HEK293 (cell line): ENCODE measurements around the gene ZNF768.
A peak's percentile ranks its signal among the peaks of the same experiment; 100 is the strongest.

Experiments used
- EGR2 ChIP-seq: fragments of 450-650 bp; formaldehyde crosslinking; IDR thresholded peaks from 2 replicates; pipeline ENCODE4 v1.5.1; 2016; ENCODE audit warnings: low read depth, missing biosample characterization, missing genetic modification characterization
- PRDM2 ChIP-seq: fragments of 450-650 bp; formaldehyde crosslinking; IDR thresholded peaks from 2 replicates; pipeline ENCODE4 v1.5.1; 2016; ENCODE audit warnings: missing biosample characterization, missing genetic modification characterization, borderline replicate concordance
- ZBTB26 ChIP-seq: fragments of 450-650 bp; formaldehyde crosslinking; optimal IDR thresholded peaks from 2 replicates; pipeline ENCODE3; 2016; ENCODE audit warnings: missing biosample characterization, mild to moderate bottlenecking, missing genetic modification characterization
- ZNF114 ChIP-seq: fragments of 450-650 bp; formaldehyde crosslinking; IDR thresholded peaks from 2 replicates; pipeline ENCODE4 v1.5.0; 2017; ENCODE audit warnings: missing biosample characterization, missing genetic modification characterization
- ZNF280C ChIP-seq: fragments of 450-650 bp; formaldehyde crosslinking; IDR thresholded peaks from 2 replicates; pipeline ENCODE4 v1.5.1; 2016; ENCODE audit warnings: missing biosample characterization, missing genetic modification characterization
- ZNF362 ChIP-seq: fragments of 450-650 bp; formaldehyde crosslinking; IDR thresholded peaks from 2 replicates; pipeline ENCODE4 v1.5.1; 2016; ENCODE audit warnings: missing biosample characterization, missing genetic modification characterization
- ZNF423 ChIP-seq: fragments of 450-650 bp; formaldehyde crosslinking; IDR thresholded peaks from 2 replicates; pipeline ENCODE4 v1.5.1; 2016; ENCODE audit warnings: missing biosample characterization, missing genetic modification characterization
- ZNF518A ChIP-seq: fragments of 450-650 bp; formaldehyde crosslinking; conservative IDR thresholded peaks from 2 replicates; pipeline ENCODE4 v1.5.1; 2016; ENCODE audit warnings: low read depth, missing biosample characterization, missing genetic modification characterization
- ZNF629 ChIP-seq: fragments of 450-650 bp; formaldehyde crosslinking; IDR thresholded peaks from 2 replicates; pipeline ENCODE4 v1.5.1; 2017; ENCODE audit warnings: missing biosample characterization, missing genetic modification characterization
- ZNF792 ChIP-seq: fragments of 450-650 bp; formaldehyde crosslinking; IDR thresholded peaks from 2 replicates; pipeline ENCODE4 v1.5.1; 2016; ENCODE audit warnings: missing biosample characterization, missing genetic modification characterization
- ZSCAN23 ChIP-seq: fragments of 450-650 bp; formaldehyde crosslinking; IDR thresholded peaks from 2 replicates; pipeline ENCODE4 v1.5.1; 2016; ENCODE audit warnings: missing biosample characterization, missing genetic modification characterization
- ZXDB ChIP-seq: fragments of 450-650 bp; formaldehyde crosslinking; IDR thresholded peaks from 2 replicates; pipeline ENCODE4 v1.5.1; 2016; ENCODE audit warnings: missing biosample characterization, missing genetic modification characterization

Gene ZNF768

GRCh38 chr16:30548416-30549253, 22.3 kb upstream of the ZNF768 start (continued):
- TF ChIP-seq PRDM2 (no peak), ZNF114 (tag by site-specific recombination) (no peak), ZSCAN23 (tag by site-specific recombination) (no peak), ZNF518A (tag by site-specific recombination) (no peak), ZXDB (tag by site-specific recombination) (peak; percentile 20; the same call in 1 of the 2 replicates), ZNF362 (tag by site-specific recombination) (no peak), ZNF280C (tag by site-specific recombination) (no peak), ZBTB26 (no peak), ZNF629 (tag by site-specific recombination) (0 out of 2 replicates have a peak, but pooled peaks have one; percentile 31), ZNF792 (tag by site-specific recombination) (no peak), EGR2 (tag by site-specific recombination) (peak; percentile 76), ZNF423 (tag by site-specific recombination) (no peak)
